Smooth muscle cell (in vitro differentiated cells): ENCODE results near the gene TMEM132D. TPM values are rescaled to one million over a fixed set of nuclear protein-coding genes. Genes with fewer than 3 reads are reported as not detected.

ENCODE experiments used
- DNase-seq: peaks from one replicate; lab custom pipeline; 2025; ENCODE audit not compliant: unreplicated experiment; lab: John Stamatoyannopoulos, UW
- H2AFZ ChIP-seq: fragments of 200-600 bp; sonication (generic); 2 replicates; pipeline ENCODE4 v1.6.0; 2016; ENCODE audit warnings: antibody characterized with exemption, low read depth, mild to moderate bottlenecking
- H3F3A ChIP-seq: fragments of 200-600 bp; sonication (generic); 2 replicates; pipeline ENCODE4 v1.6.0; 2017; ENCODE audit warnings: antibody characterized with exemption, low read depth
- H3K27ac ChIP-seq: fragments of 200-600 bp; sonication (generic); 2 replicates; pipeline ENCODE4 v1.5.1; 2016; ENCODE audit warnings: low read depth, mild to moderate bottlenecking
- H3K27me3 ChIP-seq: fragments of 200-600 bp; sonication (generic); 2 replicates; pipeline ENCODE4 v1.6.1; 2016; ENCODE audit warnings: low read depth, mild to moderate bottlenecking
- H3K36me3 ChIP-seq: fragments of 200-600 bp; sonication (generic); 2 replicates; pipeline ENCODE4 v1.5.1; 2016; ENCODE audit warnings: low read depth
- H3K4me1 ChIP-seq: fragments of 200-600 bp; sonication (generic); 2 replicates; pipeline ENCODE4 v1.5.1; 2016; ENCODE audit warnings: low read depth
- H3K4me2 ChIP-seq: fragments of 200-600 bp; sonication (generic); 2 replicates; pipeline ENCODE4 v1.6.0; 2016; ENCODE audit warnings: mild to moderate bottlenecking
- H3K4me3 ChIP-seq: fragments of 200-600 bp; sonication (generic); 2 replicates; pipeline ENCODE4 v1.5.1; 2016; ENCODE audit warnings: mild to moderate bottlenecking
- H3K79me2 ChIP-seq: fragments of 200-600 bp; sonication (generic); 2 replicates; pipeline ENCODE4 v1.6.0; 2016; ENCODE audit warnings: low read depth, mild to moderate bottlenecking
- H3K9ac ChIP-seq: fragments of 200-600 bp; sonication (generic); 2 replicates; pipeline ENCODE4 v1.6.0; 2016; ENCODE audit warnings: low read depth
- H3K9me3 ChIP-seq: fragments of 200-600 bp; sonication (generic); replicated peaks from 2 replicates; pipeline ENCODE4 v1.5.1; 2016; ENCODE audit warnings: low read depth
- H4K20me1 ChIP-seq: fragments of 200-600 bp; sonication (generic); 2 replicates; pipeline ENCODE4 v1.6.0; 2016; ENCODE audit warnings: low read depth
- CTCF ChIP-seq: fragments of 200-600 bp; sonication (generic); IDR thresholded peaks from 2 replicates; pipeline ENCODE4 v1.5.1; 2017; ENCODE audit warnings: borderline replicate concordance, mild to moderate bottlenecking, antibody characterized with exemption; ENCODE audit not compliant: insufficient read depth, poor library complexity, severe bottlenecking
- WGBS: methylation state at CpG from one replicate; pipeline ENCODE4 v1.1.7; 2016; ENCODE audit warnings: low lambda C conversion rate; 5-methylcytosine and 5-hydroxymethylcytosine counted together
- polyA plus RNA-seq: library from polyadenylated mRNA; unstranded; fragments of >200 nt; fragmentation: Nextera tagmentation; extraction: Ambion mirVana; gene quantifications from 2 replicates; pipeline ENCODE4 v1.2.1, GENCODE V29; 2016
- total RNA-seq: library from RNA; depleted of rRNA; stranded (reverse); fragments of >200 nt; gene quantifications from 2 replicates; pipeline ENCODE4 v1.2.3, GENCODE V29; 2014

TMEM132D gene
- total and polyA plus RNA-seq, 2 experiments from 2014 or later: not detected

DNA sequence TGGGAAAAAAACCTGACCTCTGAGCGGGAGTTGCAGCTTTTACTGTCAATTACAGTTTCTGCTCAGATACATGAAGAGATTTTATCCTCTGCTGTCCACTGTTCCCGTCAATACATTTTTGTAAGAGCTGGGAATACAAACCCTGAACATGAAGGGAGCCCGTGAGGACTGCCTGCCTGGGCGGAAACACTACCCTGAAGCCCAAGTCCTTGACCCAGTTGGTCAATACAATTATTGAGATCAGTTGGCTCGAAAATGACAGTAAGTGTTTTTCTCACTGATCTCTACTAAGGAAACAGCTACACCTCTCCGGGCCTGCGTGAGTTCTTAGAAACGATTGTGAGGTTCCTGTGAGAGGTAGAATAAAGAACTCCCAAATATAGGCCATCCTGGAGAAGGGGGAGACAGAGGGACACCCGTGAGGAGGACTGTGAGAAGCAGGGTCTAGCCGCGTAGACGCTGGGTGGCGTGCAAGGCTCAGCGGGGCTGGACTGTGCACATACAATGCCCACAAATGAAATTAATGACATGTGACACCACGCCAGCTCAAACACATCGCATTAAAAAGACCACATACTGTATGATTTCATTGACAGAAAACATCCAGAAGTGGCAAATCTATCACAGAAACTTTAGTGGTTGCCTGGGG lies 509.5 kb downstream of the TMEM132D start:
- no peaks in the 10 kb centered on the region for H3K36me3 ChIP-seq
- H3K4me3 ChIP-seq: no peak overlapping the region
- no peaks in the 10 kb centered on the region for H3F3A ChIP-seq
- no peaks in the 10 kb centered on the region for H3K4me1 ChIP-seq
- H3K9ac ChIP-seq: no peak overlapping the region
- no peak overlapping the region for H3K27ac ChIP-seq
- no peaks in the 10 kb centered on the region for H3K9me3 ChIP-seq
- no peaks in the 10 kb centered on the region for H3K27me3 ChIP-seq
- no peak overlapping the region for H3K4me2 ChIP-seq
- H4K20me1 ChIP-seq: no peaks in the 10 kb centered on the region
- H3K79me2 ChIP-seq: no peaks in the 10 kb centered on the region
- TF ChIP-seq CTCF: no peak
- H2AFZ ChIP-seq: no peak overlapping the region
- 89% methylated on average over 16 of the region's 16 CpGs for WGBS
- DNase-seq: no peak

DNA sequence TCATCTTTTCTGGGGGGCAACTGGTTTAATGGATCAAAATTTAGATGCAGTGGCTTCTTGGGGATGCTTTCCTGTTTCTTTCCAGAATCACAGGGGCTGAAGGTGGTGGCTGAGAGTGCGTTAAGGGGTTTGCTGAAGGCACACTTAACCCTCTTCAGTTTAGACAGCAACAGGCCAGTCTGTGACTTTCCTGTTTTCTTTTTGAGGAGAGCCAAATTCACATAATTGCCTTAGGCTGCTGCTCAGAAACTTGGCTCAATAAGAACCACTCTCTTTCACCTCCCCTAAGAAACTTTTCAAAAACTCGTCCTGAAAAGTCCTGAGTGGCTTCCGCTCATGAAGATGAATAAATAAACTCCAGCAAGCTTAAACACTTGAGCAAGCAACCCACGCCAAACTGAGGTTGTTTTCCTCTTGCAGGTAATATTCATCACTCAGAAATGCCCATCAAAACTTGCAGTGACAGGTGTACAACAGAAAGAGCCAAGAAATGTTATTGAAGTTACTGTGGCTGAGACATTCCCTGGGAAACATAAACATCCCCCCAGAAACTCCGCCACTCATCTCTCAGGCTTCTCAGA lies 510.4 kb downstream of the TMEM132D start:
- Histone ChIP-seq H3K4me1 (no peaks in the 10 kb centered on the region), H3K36me3 (no peaks in the 10 kb centered on the region), H3K4me3 (no peak overlapping the region), H3F3A (no peaks in the 10 kb centered on the region), H3K9ac (no peak overlapping the region), H3K27ac (no peak overlapping the region), H4K20me1 (no peaks in the 10 kb centered on the region), H3K9me3 (no peaks in the 10 kb centered on the region), H3K27me3 (no peaks in the 10 kb centered on the region), H3K79me2 (no peaks in the 10 kb centered on the region), H3K4me2 (no peak overlapping the region), H2AFZ (no peak overlapping the region)
- 87% methylated on average over 5 of the region's 5 CpGs for WGBS
- TF ChIP-seq CTCF: no peak
- no peak for DNase-seq

- no peak for DNase-seq
- Histone ChIP-seq H2AFZ (no peak overlapping the region), H4K20me1 (no peaks in the 10 kb centered on the region), H3K9me3 (no peaks in the 10 kb centered on the region), H3K27me3 (no peaks in the 10 kb centered on the region), H3K79me2 (no peaks in the 10 kb centered on the region), H3K9ac (no peak overlapping the region), H3K27ac (no peak overlapping the region), H3F3A (no peaks in the 10 kb centered on the region), H3K4me1 (no peaks in the 10 kb centered on the region), H3K36me3 (no peaks in the 10 kb centered on the region), H3K4me2 (no peak overlapping the region), H3K4me3 (no peak overlapping the region)
- TF ChIP-seq CTCF: no peak
- WGBS: 75% methylated on average over 1 of the region's 1 CpG
Observed at GRCh38 chr12:129385637-129385990, 518.2 kb downstream of the TMEM132D start.

GRCh38 chr12:129383956-129384355 lies 519.9 kb downstream of the TMEM132D start:
- Histone ChIP-seq H3K27ac (no peak overlapping the region), H3K27me3 (no peaks in the 10 kb centered on the region), H2AFZ (no peak overlapping the region), H3K4me3 (no peak overlapping the region), H3K36me3 (no peaks in the 10 kb centered on the region), H3F3A (no peaks in the 10 kb centered on the region), H3K9me3 (no peaks in the 10 kb centered on the region), H3K9ac (no peak overlapping the region), H3K4me1 (peaks cover under 1% of the 10 kb centered on the region), H4K20me1 (no peaks in the 10 kb centered on the region), H3K79me2 (no peaks in the 10 kb centered on the region), H3K4me2 (no peak overlapping the region)
- no peak for TF ChIP-seq CTCF
- DNase-seq: no peak
- WGBS: 88% methylated on average over 9 of the region's 9 CpGs
